Epithelial cell of proximal tubule (primary cell): Measurements from ENCODE around the gene SELENOK. TPM values are rescaled to one million over a fixed set of nuclear protein-coding genes. Genes with fewer than 3 reads are reported as not detected.
"Not testable (repeated sequence)": the region's sequence is repeated elsewhere in the genome, so short reads cannot be mapped to it uniquely, and the experiment has no call there.

Experiments
- DNase-seq: peaks from one replicate; pipeline ENCODE4 v3.0.0-alpha.2; 2011; ENCODE audit warnings: low read depth
- H3K4me3 ChIP-seq: 2 replicates; pipeline ENCODE4 v1.5.1; 2011; ENCODE audit warnings: low read depth, mild to moderate bottlenecking, low read length
- total RNA-seq: library from RNA; depleted of rRNA; stranded (reverse); fragments of >200 nt; gene quantifications from 2 replicates; pipeline ENCODE4 v1.2.3, GENCODE V29; 2015
- TF ChIP-seq, protein P1 (sequence below): conservative IDR thresholded peaks from 2 replicates; pipeline ENCODE4 v1.5.1; 2012; ENCODE audit warnings: low read depth, mild to moderate bottlenecking, low read length

SELENOK gene
- total RNA-seq, 1 donor from 2014 or later = 49.9 TPM

DNA sequence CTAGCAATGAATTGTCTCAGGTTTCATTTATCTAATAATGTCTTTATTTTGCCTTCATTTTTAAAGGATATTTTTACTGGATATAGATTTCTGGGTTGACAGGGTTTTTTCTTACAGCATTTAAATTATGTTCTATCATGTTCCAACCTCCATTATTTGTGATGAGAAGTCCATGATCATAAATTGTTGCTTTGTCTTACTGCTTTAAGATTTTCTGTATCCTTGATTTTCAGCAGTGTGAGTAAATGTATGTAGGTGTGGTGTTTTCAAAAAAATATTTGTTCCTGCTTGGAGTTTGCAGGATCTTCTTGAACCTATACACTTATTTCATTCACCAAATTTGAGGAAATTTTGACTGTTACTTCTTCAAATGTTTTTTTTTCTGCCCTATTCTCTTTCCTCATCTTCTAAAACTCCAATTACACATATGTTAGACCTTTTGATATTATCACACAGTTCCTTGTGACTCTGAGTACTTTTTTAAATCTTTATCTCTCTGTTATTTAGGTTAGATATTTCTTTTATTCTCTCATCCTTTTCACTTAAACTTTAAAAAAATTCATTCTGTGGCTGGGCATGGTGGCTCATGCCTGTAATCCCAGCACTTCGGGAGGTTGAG, 43.7 kb upstream of the SELENOK start:
- DNase-seq = no peak
- H3K4me3 ChIP-seq = no peak overlapping the region
- TF ChIP-seq, protein P1, sequence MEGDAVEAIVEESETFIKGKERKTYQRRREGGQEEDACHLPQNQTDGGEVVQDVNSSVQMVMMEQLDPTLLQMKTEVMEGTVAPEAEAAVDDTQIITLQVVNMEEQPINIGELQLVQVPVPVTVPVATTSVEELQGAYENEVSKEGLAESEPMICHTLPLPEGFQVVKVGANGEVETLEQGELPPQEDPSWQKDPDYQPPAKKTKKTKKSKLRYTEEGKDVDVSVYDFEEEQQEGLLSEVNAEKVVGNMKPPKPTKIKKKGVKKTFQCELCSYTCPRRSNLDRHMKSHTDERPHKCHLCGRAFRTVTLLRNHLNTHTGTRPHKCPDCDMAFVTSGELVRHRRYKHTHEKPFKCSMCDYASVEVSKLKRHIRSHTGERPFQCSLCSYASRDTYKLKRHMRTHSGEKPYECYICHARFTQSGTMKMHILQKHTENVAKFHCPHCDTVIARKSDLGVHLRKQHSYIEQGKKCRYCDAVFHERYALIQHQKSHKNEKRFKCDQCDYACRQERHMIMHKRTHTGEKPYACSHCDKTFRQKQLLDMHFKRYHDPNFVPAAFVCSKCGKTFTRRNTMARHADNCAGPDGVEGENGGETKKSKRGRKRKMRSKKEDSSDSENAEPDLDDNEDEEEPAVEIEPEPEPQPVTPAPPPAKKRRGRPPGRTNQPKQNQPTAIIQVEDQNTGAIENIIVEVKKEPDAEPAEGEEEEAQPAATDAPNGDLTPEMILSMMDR = no peak

GRCh38 chr3:53927208-53927872, 35.7 kb upstream of the SELENOK start:
- H3K4me3 ChIP-seq, DNase-seq: not testable (repeated sequence)

DNA sequence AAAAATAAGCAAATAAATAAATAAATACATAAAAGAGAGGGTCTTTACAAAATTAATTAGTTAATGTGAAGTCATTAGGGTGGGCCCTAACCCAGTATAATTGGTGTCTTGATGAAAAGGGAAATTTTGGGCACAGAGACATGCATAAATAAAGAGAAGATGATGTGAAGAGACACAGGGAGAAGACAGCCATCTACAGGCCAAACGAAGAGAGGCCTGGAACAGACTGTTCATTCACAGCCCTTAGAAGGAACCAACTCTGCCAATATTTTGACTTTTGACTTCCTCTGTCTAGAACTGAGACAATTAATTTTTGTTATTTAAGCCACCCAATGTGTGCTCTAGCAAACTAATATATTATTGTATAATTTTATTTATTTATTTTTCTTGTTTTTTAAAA, 29.6 kb upstream of the SELENOK start:
- TF ChIP-seq, protein P1 = peak; percentile 65
- no peak overlapping the region for H3K4me3 ChIP-seq
- DNase-seq = no peak

- TF ChIP-seq, protein P1 = no peak
- DNase-seq = no peak
- H3K4me3 ChIP-seq = no peak overlapping the region
These were observed 28.1 kb upstream of the SELENOK start for GRCh38 chr3:53919741-53920140.

DNA sequence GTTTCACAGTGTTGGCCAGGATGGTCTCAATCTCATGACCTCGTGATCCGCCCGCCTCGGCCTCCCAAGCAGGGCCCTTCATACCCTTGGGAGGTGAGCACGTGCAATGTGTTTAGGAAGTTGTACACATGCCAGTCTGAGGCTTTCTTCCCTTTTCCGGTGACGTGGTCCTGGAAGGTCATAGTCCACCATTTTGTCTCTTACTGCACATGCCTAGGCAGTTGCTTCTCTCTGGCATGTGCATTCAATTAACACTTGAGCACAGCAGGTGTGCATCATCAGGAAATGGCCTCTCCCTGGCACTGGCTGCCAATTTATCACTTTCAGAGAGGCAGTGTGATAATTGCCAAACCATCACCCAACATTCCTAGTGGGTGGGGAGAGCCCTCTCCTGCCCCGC, 21.7 kb upstream of the SELENOK start:
- TF ChIP-seq, protein P1 = no peak
- DNase-seq = no peak
- H3K4me3 ChIP-seq = no peak overlapping the region

DNA sequence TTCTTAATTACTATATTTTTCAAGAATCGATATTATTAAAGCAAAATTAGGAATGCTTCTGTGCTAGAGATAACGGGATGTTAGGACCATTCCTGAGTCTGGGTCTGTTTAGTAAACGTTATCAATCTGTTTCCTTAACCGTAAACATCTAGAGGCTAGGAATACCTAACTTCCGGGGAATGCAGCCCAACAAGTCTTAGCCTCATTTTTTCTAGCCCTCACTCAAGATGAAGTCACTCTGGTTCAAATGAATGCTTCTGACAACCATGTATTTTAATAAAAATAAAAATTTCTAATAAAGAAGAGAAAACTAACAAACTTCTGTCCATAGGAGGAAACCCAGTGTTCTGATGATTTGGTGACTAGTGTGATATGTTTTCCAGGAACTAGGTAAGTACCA, 11.1 kb upstream of the SELENOK start:
- no peak overlapping the region for H3K4me3 ChIP-seq
- TF ChIP-seq, protein P1 = no peak
- DNase-seq = no peak

DNA sequence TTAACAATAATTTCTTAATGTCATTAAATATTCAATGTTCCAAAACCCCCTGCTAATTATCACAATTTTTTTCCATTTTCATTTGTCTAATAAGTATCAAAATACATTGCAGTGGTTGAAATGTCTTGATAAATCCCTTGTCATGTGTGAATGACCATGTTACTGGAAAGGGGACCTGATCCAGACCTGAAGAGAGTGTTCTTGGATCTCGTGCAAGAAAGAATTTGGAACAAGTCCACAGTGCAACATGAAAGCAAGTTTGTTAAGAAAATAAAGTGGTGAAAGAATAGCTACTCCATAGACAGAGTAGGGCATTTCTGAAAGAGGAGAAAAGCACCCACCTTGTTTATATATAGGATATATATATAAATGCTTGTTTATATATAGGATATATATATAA, 10.4 kb upstream of the SELENOK start:
- DNase-seq = no peak
- H3K4me3 ChIP-seq = no peak overlapping the region
- TF ChIP-seq, protein P1 = no peak
